Esophagus (tissue), 2 donors: ENCODE measurements around the gene RHBDD3. TPM values are rescaled to one million over a fixed set of nuclear protein-coding genes. Genes with fewer than 3 reads are reported as not detected.

Experiments used
- H3K27ac ChIP-seq, 2 donors: one replicate each; pipeline ENCODE4 v1.5.1; 2013; ENCODE audit warnings: low read depth in 2 of 2, mild to moderate bottlenecking in 2 of 2, inconsistent platforms in 1 of 2, low read length in 1 of 2, moderate library complexity in 1 of 2
- H3K27me3 ChIP-seq, 2 donors: one replicate each; pipeline ENCODE4 v1.6.1; 2013; ENCODE audit warnings: low read length in 2 of 2, control low read depth in 1 of 2, mild to moderate bottlenecking in 1 of 2; ENCODE audit not compliant: insufficient read depth in 2 of 2, control insufficient read depth in 1 of 2
- H3K36me3 ChIP-seq, 2 donors: one replicate each; pipeline ENCODE4 v1.6.1; 2013; ENCODE audit warnings: low read length in 1 of 2; ENCODE audit not compliant: control insufficient read depth in 2 of 2, insufficient read depth in 2 of 2
- H3K4me1 ChIP-seq, 2 donors: one replicate each; pipeline ENCODE4 v1.6.1; 2013; ENCODE audit warnings: low read length in 1 of 2; ENCODE audit not compliant: control insufficient read depth in 2 of 2, insufficient read depth in 2 of 2
- H3K4me3 ChIP-seq, 2 donors: one replicate each; pipeline ENCODE4 v1.5.1; 2013; ENCODE audit warnings: low read length in 2 of 2, mild to moderate bottlenecking in 2 of 2, low read depth in 1 of 2, moderate library complexity in 1 of 2
- H3K9me3 ChIP-seq, 2 donors: one replicate each; pipeline ENCODE4 v1.6.1; 2013; ENCODE audit warnings: mild to moderate bottlenecking in 2 of 2, low read depth in 1 of 2, low read length in 1 of 2, moderate library complexity in 1 of 2; ENCODE audit not compliant: control insufficient read depth in 2 of 2, insufficient read depth in 1 of 2
- WGBS, 2 donors: extraction: QIAGEN DNeasy Blood & Tissue Kit; methylation state at CpG; one replicate each; pipeline ENCODE4 v1.1.7; 2013; 5-methylcytosine and 5-hydroxymethylcytosine counted together
- polyA plus RNA-seq, 2 donors: library from polyadenylated mRNA; stranded (reverse); fragments of 200-250 nt; gene quantifications; one replicate each; pipeline ENCODE4 v1.2.3, GENCODE V29; 2013
- donor health status: healthy with polysubstance abuse.
- donor health status: Bipolar disorder and iron deficiency.

The RHBDD3 gene
- polyA plus RNA-seq, 2 donors, result 15.1 to 20.9 TPM

DNA sequence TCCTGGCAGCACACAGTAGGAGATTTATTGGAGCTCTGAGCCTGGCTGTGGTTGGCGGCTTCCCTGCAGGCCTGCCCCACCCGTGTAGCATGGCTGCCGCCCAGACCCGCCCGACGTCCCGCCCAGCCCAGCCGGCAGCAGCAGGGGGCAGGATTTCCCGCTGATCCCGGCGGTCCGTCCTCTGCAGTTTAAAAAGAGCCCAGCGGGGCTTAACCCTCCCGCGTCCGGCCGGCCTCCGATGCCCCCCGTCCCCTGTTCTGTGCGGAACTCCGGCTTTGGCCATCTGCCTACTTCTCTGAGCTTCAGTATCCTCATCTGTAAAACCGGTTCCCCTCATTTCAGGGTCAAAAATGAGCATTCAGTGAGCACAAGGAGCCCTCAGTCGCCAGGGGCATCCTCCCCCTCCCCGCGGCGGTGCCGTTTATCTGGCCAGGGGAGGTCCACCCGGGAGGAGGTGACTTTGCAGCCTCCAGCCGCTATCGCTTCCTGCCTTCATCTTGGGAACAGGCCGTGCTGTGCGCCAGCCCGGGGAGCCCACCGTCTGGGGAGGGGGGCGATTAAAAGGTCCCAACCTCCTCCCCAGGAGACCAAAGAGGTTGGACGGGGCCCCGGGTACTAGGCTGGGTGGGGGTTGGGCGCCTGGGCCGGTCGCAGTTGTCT lies 38.5 kb upstream of the RHBDD3 start, which contains the start of gene GAS2L1:
Gene GAS2L1, plus strand, starts transcription at position 476 of the 660 bp plus-strand sequence. CDS start 1,456 bp downstream, outside the sequence.
- peaks cover 18 to 30% of the 10 kb centered on the region in 2 donors for H3K4me1 ChIP-seq

DNA sequence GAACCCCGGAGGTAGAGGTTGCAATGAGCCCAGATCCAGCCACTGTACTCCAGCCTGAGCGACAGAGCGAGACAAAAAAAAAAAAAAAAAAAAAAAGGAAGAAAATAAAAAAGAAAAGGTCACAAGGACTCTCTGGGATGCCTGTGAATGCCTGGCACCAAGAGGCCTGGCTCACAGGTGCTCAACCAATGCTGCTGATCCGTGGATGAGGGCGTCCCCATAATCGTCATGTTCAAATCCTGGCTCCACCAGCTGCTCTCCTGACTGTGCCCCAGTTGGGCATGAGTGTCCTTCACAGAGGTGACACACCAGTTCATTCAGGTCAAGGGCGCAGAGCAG lies 38.0 kb upstream of the RHBDD3 start:
- Histone ChIP-seq H3K4me3 (no peak overlapping the region), H3K36me3 (peaks cover 0 to 5% of the 10 kb centered on the region in 2 donors), H3K27ac (peak overlapping the region in 1 of 2 donors; percentile 60), H3K9me3 (no peaks in the 10 kb centered on the region), H3K27me3 (no peaks in the 10 kb centered on the region), H3K4me1 (peaks cover 16 to 26% of the 10 kb centered on the region in 2 donors)
- WGBS, 2 donors, result 48 to 49% methylated on average over 7 of the region's 7 CpGs

More for the DNA sequence above, 38.5 kb upstream of the RHBDD3 start, which contains the start of gene GAS2L1:
- Histone ChIP-seq H3K9me3 (no peaks in the 10 kb centered on the region), H3K4me3 (peak within 1 kb of the TSS; percentile 74 to 78), H3K27me3 (no peaks in the 10 kb centered on the region), H3K27ac (peak within 1 kb of the TSS; percentile 75 to 86), H3K36me3 (no peaks in the 10 kb centered on the region)
- WGBS, 2 donors, result 1% methylated on average over 38 to 40 of the region's 40 CpGs

DNA sequence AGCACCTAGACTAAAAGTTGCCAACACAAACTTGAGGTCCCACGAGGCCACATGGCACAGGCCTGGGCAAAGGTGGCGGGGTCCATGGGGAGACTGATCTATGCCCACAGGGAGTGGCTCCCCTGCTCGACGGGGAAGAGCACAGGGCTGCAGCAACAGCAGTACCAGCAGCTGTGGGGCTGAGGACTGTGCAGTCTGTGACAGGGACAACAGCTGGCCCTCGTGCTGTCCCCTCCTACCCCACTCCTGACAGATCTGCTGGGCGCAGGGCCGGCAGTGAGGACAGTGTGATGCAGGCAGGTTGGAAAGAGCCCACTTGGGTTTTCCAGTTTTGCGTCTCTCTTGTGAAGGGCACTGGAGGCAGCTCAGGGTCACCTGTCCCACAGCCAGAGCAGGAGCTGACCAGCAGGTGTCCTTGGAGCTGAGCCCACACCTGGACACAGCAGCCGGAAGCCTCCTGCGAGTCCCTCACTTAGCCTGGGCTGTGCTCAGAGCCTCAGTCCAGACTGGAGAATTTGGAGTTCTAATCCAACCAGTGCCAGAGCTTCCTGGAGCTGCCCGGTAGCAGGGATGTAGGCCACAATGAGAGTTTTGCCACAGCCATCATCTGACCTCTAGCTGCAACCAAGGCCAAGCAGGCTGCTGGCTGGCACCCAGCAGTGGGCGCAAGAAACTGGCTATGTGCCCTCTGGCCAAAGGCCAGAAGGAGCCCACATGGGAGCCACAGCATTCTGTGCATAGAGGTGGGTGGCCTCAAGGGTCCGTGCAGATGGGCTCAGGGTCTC lies 35.1 kb upstream of the RHBDD3 start:
- 35 to 41% methylated on average over 13 of the region's 13 CpGs for WGBS, 2 donors
- Histone ChIP-seq H3K36me3 (peaks cover 2 to 24% of the 10 kb centered on the region in 2 donors), H3K4me1 (peaks cover under 1 to 5% of the 10 kb centered on the region in 2 donors), H3K4me3 (no peak overlapping the region), H3K27ac (no peak overlapping the region), H3K27me3 (no peaks in the 10 kb centered on the region), H3K9me3 (no peaks in the 10 kb centered on the region)

DNA sequence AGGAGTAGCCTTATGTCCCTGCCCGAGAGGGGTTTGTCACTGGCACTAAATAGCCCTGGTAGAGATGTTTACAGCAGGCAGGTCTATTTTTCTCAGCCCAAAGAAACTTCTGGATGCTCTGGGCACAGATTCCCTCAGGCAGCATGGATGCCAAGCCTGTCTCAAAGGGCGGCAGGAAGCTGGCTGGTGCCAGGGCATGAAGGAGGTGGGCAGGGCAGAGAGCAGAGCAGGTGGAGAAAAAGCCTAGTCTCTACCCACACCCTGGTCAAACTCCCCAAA lies 34.6 kb upstream of the RHBDD3 start:
- peaks cover 0 to 4% of the 10 kb centered on the region in 2 donors for H3K4me1 ChIP-seq
- WGBS, 2 donors, result 24 to 46% methylated on average over 2 of the region's 2 CpGs
- H3K36me3 ChIP-seq, result peaks cover 5 to 28% of the 10 kb centered on the region in 2 donors
- no peaks in the 10 kb centered on the region for H3K9me3 ChIP-seq
- no peak overlapping the region for H3K4me3 ChIP-seq
- peak overlapping the region in 1 of 2 donors; percentile 2 for H3K27ac ChIP-seq
- H3K27me3 ChIP-seq, result no peaks in the 10 kb centered on the region

DNA sequence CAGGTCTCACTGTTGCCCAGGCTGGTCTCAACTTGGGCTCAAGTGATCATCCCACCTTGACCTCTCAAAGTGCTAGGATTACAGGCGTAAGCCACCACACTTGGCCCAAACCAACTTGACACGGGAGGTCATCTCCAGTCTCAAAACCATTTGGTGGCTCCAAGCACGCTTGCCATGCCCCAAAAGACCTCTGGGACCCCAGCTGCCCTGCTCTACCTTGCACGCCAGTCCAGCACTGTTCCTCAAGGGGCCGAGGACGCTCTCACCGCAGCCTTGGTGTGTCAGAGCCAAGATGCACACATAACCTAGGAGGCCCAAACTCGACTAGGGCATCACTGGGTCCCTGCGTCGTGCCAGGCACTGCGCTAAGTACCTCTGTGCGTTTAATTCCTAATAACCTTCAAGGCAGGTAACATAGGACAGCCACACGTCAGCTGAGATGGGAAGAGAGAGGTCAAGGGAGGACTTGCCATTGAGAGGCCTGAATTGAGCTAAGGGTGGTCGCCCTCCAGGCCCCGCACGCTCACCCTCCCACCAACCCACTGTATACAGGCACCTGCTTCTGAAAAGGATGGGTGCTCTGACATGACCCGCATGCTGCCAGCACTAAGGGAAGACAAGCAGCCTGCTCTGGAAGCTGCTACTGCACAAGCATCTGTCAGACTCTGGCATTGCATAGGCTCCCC lies 34.1 kb upstream of the RHBDD3 start:
- 84 to 85% methylated on average over 17 of the region's 17 CpGs for WGBS, 2 donors
- H3K27ac ChIP-seq, result peak overlapping the region in 1 of 2 donors; percentile 2

DNA sequence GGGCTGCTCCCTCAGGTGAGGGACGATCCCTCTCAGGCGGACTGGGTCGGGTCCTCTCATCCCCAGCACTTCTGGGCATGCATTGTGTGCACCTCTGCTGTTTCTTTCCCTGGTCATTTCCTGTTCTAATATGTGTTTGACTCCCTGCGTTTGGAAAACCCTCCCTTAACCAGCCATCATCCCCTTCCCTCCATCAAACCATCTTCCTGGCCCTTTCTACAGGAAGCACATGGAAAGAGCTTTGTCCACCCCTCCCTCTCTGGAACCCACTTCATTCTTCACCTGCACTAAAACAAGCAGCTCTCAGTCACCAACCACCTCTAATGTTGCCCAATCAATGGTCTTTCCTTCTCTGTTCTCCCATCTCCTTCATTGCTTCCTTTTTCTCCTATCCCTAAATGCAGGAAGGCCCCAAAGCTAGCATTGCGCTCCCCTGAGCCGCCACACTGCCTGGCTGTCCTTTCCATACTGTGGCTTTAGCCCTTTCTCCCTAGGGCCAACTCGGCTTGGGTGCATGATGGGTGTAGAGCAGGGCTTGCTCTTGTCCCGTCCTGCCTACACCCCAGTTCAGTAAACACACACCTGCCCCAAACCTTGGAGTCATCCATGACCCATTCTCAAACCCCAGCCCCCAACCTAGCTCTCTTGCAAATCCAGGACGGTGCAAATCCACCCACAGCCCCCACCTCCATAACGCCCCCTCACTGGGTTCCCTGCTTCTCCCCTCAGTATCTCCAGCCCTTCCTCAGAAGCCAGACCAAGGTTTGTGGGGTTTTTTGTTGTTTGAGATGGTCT lies 33.2 kb upstream of the RHBDD3 start:
- Histone ChIP-seq H3K27ac (no peak overlapping the region), H3K36me3 (peaks cover 14 to 41% of the 10 kb centered on the region in 2 donors), H3K4me3 (no peak overlapping the region), H3K9me3 (no peaks in the 10 kb centered on the region), H3K27me3 (no peaks in the 10 kb centered on the region), H3K4me1 (peaks cover 0 to 4% of the 10 kb centered on the region in 2 donors)
- WGBS, 2 donors, result 66 to 67% methylated on average over 10 of the region's 10 CpGs

More for the DNA sequence above, 34.1 kb upstream of the RHBDD3 start:
- H3K27me3 ChIP-seq, result no peaks in the 10 kb centered on the region
- H3K4me3 ChIP-seq, result no peak overlapping the region
- peaks cover 0 to 4% of the 10 kb centered on the region in 2 donors for H3K4me1 ChIP-seq
- peaks cover 5 to 33% of the 10 kb centered on the region in 2 donors for H3K36me3 ChIP-seq
- H3K9me3 ChIP-seq, result no peaks in the 10 kb centered on the region

DNA sequence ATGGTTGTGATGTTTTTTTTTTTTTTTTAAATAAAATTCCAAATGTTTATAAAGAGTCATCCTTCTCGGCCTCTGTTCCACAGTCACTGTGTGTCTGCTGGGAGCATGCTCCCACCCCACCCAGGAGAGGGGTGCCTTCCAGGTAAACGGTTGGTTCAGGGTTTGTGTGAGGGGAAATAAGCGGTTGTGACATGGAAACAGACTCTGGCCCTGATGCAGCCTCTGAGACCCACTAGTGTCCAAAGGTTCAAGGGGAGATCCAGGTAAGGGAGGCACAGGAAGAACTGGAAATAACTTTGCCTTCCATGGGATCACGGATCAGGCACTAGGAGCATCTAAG lies 32.7 kb upstream of the RHBDD3 start:
- Histone ChIP-seq H3K36me3 (peaks cover 16 to 41% of the 10 kb centered on the region in 2 donors), H3K27me3 (no peaks in the 10 kb centered on the region), H3K4me3 (no peak overlapping the region), H3K27ac (no peak overlapping the region), H3K4me1 (peaks cover 0 to 4% of the 10 kb centered on the region in 2 donors), H3K9me3 (no peaks in the 10 kb centered on the region)
- WGBS, 2 donors, result 62 to 79% methylated on average over 4 of the region's 4 CpGs

DNA sequence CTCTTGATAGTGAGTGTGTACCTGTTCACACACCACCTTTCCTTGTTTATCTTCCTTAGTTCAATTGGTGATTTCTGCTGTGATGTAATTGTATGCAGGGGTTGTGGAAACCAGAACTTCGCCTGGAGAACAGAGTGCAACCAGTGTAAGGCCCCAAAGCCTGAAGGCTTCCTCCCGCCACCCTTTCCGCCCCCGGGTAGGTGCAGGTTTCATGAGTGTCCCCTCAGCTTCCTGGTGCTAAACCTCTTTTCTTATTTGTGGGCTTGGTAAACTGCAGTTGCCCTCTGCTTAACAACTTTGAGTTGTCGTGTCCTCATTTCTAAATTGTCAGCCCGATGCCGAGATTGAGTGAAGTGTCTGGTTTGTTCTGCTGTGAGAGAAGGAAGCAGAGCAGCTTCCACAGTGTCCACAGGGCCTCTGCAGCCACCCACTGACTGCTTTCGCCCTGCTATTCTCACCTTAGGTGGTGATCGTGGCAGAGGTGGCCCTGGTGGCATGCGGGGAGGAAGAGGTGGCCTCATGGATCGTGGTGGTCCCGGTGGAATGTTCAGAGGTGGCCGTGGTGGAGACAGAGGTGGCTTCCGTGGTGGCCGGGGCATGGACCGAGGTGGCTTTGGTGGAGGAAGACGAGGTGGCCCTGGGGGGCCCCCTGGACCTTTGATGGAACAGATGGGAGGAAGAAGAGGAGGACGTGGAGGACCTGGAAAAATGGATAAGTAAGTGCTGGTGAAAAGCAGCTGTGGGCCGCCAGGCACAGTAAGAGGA lies 31.5 kb upstream of the RHBDD3 start:
- no peak overlapping the region for H3K4me3 ChIP-seq
- no peaks in the 10 kb centered on the region for H3K9me3 ChIP-seq
- H3K4me1 ChIP-seq, result peaks cover 0 to 4% of the 10 kb centered on the region in 2 donors
- peaks cover 16 to 41% of the 10 kb centered on the region in 2 donors for H3K36me3 ChIP-seq
- no peak overlapping the region for H3K27ac ChIP-seq
- 84 to 89% methylated on average over 19 of the region's 19 CpGs for WGBS, 2 donors
- no peaks in the 10 kb centered on the region for H3K27me3 ChIP-seq
